OCI-M2 (cell line): ENCODE results near the gene CAB39L.

Experiments used
- DNase-seq: peaks from one replicate; lab custom pipeline; 2025; ENCODE audit not compliant: unreplicated experiment; lab: John Stamatoyannopoulos, UW

Gene CAB39L

GRCh38 chr13:49400755-49401659 is 42.9 kb downstream of the CAB39L start:
- peak; percentile 72 for DNase-seq

- DNase-seq = no peak
Measured at GRCh38 chr13:49399801-49400472, 43.9 kb downstream of the CAB39L start.

GRCh38 chr13:49395878-49396380 is 47.9 kb downstream of the CAB39L start:
- no peak for DNase-seq

- no peak for DNase-seq
Measured at GRCh38 chr13:49395451-49395865, 48.4 kb downstream of the CAB39L start.

GRCh38 chr13:49388091-49388635 is 55.7 kb downstream of the CAB39L start:
- DNase-seq = no peak

- DNase-seq = no peak
Measured at GRCh38 chr13:49386664-49387063, 57.2 kb downstream of the CAB39L start.

- DNase-seq = no peak
Measured at GRCh38 chr13:49376121-49376520, 67.7 kb downstream of the CAB39L start.

GRCh38 chr13:49374585-49375290 is 69.1 kb downstream of the CAB39L start:
- DNase-seq = no peak

GRCh38 chr13:49373716-49374115 is 70.1 kb downstream of the CAB39L start:
- DNase-seq = no peak

- no peak for DNase-seq
Measured at GRCh38 chr13:49371943-49372613, 71.8 kb downstream of the CAB39L start.

- no peak for DNase-seq
Measured at GRCh38 chr13:49370371-49370770, 73.5 kb downstream of the CAB39L start.

GRCh38 chr13:49369866-49370265 is 74.0 kb downstream of the CAB39L start:
- no peak for DNase-seq

GRCh38 chr13:49368688-49369087 is 75.2 kb downstream of the CAB39L start:
- DNase-seq = no peak

GRCh38 chr13:49367640-49368422 is 76.0 kb downstream of the CAB39L start:
- no peak for DNase-seq

- no peak for DNase-seq
Measured at GRCh38 chr13:49366841-49367240, 77.0 kb downstream of the CAB39L start.

GRCh38 chr13:49357694-49358093 is 86.2 kb downstream of the CAB39L start:
- DNase-seq = no peak

GRCh38 chr13:49356223-49356622 is 87.6 kb downstream of the CAB39L start:
- no peak for DNase-seq

- DNase-seq = no peak
Measured at GRCh38 chr13:49354719-49355118, 89.1 kb downstream of the CAB39L start.

GRCh38 chr13:49353908-49354307 is 90.0 kb downstream of the CAB39L start:
- DNase-seq = no peak

GRCh38 chr13:49351871-49352270 is 92.0 kb downstream of the CAB39L start:
- DNase-seq = no peak
